22Rv1 (cell line): ENCODE data around the gene COL5A1.

Experiments
- ZFX ChIP-seq: fragments of 450-650 bp; IDR thresholded peaks from 2 replicates; pipeline ENCODE4 v1.6.1; 2017; ENCODE audit warnings: antibody characterized with exemption, borderline replicate concordance
- TF ChIP-seq, protein P1 (sequence below): fragments of 450-650 bp; IDR thresholded peaks from 2 replicates; pipeline ENCODE4 v1.5.1; 2017; ENCODE audit warnings: mild to moderate bottlenecking

DNA sequence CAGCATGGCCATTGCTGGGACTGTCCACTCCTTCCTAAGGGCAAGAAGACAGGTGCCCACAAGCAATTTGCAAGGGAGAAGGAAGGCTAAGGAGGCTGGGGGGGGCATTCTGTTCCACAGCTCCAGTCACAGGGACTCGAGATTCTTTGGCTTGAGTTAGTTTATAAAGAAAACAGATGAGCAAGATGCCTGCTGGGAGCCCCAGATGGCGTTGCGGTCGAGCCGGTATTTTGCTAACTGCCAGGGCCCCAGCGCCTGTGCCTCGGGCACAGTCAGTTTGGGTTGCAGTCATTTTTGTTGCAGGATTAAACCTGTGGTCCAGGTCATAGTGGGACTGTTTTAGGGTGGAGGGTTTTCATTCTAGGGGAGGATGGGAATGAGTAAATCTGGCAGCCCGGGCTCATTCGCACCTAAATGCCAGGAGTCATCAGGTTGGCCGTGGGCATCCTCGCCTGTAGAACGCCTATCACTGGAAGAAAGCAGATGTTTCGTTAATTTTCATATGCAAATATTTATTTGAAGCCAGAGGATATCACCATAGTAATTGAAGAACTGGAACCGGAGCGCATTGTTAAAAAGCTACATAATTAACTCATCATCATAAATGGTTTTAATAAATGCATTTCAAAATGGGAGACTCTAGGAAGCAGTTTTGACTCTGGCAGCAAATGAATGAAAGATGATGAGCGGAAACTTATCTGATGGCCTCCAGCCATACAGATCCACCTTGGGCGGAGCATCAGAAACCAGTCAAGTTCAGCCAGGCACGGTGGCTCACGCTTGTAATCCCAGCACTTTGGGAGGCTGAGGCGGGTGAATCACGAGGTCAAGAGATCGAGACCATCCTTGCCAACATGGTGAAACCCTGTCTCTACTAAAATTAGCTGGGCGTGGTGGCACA lies 151.9 kb downstream of the COL5A1 start:
- TF ChIP-seq, protein P1, sequence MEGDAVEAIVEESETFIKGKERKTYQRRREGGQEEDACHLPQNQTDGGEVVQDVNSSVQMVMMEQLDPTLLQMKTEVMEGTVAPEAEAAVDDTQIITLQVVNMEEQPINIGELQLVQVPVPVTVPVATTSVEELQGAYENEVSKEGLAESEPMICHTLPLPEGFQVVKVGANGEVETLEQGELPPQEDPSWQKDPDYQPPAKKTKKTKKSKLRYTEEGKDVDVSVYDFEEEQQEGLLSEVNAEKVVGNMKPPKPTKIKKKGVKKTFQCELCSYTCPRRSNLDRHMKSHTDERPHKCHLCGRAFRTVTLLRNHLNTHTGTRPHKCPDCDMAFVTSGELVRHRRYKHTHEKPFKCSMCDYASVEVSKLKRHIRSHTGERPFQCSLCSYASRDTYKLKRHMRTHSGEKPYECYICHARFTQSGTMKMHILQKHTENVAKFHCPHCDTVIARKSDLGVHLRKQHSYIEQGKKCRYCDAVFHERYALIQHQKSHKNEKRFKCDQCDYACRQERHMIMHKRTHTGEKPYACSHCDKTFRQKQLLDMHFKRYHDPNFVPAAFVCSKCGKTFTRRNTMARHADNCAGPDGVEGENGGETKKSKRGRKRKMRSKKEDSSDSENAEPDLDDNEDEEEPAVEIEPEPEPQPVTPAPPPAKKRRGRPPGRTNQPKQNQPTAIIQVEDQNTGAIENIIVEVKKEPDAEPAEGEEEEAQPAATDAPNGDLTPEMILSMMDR, result no peak
- TF ChIP-seq ZFX, result no peak
